NCI-H2107 treated with DMSO at 0.1 percent for 48 hours (cell line): ENCODE data around the gene CYP2R1.
"Not testable (repeated sequence)": the region's sequence is repeated elsewhere in the genome, so short reads cannot be mapped to it uniquely, and the experiment has no call there.

ENCODE experiments used
- DNase-seq: peaks from one replicate; lab custom pipeline; 2025; ENCODE audit not compliant: unreplicated experiment; lab: John Stamatoyannopoulos, UW

Gene CYP2R1

DNA sequence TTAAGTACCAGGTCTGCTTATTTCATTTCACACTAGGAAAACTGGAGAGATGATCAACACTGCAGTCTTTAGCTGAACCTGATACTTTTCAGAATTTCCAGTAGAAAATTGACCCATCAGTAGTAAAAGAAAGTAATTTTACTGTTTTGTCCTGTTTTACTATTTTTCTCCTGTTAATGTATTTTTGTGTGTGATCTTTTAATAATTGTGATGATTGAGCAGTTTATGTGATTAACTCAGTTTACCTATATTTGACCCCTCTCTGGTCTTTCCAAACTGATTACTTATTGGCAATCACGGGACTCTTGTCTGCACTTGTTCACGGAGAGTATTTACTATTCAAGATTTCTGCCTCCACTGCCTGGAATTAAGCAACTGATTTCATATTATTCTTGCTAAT lies 546 bp upstream of the CYP2R1 start:
- no peak for DNase-seq

GRCh38 chr11:14891143-14892035 lies 642 bp downstream of the CYP2R1 start:
- DNase-seq, result peak; percentile 68

- no peak for DNase-seq
Observed at GRCh38 chr11:14886513-14886912, 5.5 kb downstream of the CYP2R1 start.

DNA sequence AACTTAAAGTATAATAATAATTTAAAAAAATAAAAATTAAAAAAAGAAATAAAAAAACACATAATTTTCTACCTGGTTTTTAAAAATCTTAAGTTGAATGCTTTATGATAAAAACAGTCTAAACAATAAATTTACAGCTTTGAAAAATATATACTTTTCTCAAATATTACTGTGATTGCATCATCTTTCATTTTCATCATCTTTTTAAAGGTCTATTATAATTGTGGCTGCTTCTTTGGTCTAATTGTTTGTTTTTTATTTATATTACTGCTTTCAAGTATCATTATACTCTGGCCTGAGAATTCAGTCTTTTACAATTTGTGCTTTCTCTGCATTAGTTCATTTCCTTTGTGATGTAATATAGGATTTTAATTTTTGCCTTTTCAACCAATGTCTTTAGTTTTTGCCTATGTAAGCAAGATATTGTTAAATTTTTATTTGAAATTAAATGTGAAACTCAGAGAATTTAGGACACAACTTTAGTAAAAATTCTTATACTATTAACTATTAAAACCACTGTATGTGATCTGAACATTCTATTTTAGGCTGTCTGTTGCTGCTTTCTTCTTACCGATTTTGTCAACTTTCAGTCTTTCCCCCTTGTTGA lies 7.3 kb downstream of the CYP2R1 start:
- DNase-seq, result no peak

DNA sequence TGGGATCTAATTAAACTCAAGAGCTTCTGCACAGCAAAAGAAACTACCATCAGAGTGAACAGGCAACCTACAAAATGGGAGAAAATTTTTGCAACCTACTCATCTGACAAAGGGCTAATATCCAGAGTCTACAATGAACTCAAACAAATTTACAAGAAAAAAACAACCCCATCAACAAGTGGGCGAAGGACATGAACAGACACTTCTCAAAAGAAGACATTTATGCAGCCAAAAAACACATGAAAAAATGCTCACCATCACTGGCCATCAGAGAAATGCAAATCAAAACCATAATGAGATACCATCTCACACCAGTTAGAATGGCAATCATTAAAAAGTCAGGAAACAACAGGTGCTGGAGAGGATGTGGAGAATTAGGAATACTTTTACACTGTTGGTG lies 8.3 kb downstream of the CYP2R1 start:
- not testable (repeated sequence) for DNase-seq

DNA sequence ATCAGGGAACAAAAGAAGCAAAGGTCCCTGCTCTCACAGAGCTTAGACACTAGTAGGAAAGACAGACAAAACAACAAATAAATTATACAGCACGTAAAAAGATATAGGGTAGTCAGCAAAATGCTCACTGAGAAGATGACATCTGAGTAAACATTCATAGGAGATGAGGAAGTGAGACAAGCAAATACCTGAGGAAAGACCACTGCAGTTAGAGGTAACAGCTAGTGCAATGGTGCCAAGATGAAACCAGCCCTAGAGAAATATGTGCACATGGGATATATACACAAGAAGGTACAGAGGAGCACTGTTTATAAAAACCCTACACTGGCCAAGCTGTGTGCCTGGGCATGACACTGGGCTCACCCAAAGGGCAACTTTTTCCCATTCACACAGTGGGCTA lies 9.8 kb downstream of the CYP2R1 start:
- DNase-seq, result no peak

DNA sequence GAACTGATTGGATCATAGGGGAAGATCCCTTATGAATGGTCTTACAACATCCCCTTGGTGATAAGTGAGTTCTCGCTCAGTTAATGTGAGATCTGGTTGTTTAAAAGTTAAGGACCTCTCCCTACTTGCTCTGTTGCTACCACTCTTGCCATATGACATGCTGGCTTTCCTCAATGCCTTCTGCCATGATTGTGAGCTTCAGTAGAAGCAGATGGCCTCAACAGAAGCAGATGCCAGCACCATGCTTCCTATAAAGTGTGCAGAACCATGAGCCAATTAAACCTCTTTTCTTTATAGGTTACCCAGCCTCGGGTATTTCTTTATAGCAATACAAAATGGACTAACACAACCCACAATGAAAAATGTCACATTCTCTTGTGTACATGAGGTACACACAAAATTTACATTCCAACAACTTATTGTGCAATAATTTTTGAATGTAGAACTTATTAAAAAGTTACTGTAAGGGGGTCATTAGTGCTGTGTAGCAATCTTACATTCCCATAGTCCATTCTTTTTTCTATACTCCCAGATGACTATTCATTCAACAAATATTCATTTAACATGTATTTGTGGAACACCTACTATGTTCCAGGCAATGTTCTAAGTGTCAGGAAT lies 10.3 kb downstream of the CYP2R1 start:
- DNase-seq, result no peak

GRCh38 chr11:14875163-14875562 lies 16.9 kb downstream of the CYP2R1 start:
- DNase-seq, result no peak

DNA sequence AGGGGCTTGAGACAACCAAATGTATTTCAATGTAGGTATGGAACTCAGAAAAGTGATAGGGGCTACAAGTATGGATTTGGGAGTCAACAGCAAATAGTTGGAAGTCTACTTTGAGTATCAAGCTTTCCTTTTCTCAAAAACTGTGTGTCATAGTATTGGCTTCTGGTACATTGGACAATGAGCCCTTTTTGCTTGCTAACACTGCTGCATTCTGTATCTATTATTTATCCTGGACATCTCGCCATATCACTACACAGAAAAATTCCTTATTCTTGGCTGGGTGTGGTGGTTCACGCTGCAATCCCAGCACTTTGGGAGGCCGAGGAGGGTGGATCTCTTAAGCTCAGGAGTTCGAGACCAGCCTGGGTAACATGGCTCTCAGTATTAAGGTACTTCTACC lies 18.4 kb downstream of the CYP2R1 start:
- no peak for DNase-seq

- DNase-seq, result no peak
Observed at GRCh38 chr11:14872032-14872431, 20.0 kb downstream of the CYP2R1 start.

DNA sequence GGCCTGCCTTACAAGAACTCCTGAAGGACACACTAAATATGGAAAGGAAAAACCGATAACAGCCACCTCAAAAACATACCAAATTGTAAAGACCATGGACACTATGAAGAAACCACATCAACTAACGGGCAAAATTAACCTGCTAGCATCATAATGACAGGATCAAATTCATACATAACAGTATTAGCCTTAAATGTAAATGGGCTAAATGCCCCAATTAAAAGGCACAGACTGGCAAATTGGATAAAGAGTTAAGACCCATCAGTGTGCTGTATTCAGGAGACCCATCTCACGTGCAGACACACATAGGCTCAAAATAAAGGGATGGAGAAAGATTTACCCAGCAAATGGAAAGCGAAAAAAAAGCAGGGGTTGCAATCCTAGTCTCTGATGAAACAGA lies 28.3 kb downstream of the CYP2R1 start:
- not testable (repeated sequence) for DNase-seq

DNA sequence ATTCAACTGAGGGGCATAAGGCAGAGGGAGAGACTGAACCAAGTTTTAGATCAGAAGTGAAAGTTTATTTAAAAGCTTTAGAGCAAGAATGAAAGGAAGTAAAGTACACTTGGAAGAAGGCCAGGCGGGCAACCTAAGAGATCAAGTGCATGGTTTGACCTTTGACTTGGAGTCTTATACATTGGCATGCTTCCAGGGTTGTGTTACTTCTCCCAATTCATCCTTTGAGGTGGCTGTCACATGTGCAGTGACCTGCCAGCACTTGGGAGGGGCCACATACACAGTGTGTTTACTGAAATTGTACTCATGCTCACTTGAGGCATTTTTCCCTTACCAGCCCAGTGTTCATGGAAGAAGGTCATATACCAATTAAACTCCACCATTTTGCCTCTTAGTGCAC lies 30.4 kb downstream of the CYP2R1 start:
- DNase-seq, result no peak

- DNase-seq, result no peak
Observed at GRCh38 chr11:14860511-14860910, 31.5 kb downstream of the CYP2R1 start.

GRCh38 chr11:14858404-14858803 lies 33.6 kb downstream of the CYP2R1 start:
- DNase-seq, result no peak

DNA sequence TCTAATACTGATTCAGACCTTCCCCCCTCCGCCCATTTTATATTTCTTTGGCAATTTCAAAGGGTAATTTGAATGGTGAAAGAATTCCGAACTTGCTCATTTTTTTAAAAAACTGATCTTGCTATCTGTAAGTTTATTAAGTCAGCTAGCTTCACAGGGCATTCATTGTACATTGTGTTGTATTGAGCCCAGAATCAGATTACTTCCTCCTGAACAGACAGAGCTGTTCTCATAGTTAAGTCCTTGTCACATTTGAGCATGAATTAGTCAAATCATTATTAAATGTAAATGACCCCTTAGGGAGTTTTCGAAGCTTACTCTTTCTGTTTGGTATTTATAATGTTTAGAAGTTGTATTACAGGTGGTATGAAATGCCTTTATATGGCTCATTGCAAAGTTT lies 34.4 kb downstream of the CYP2R1 start:
- DNase-seq, result no peak

GRCh38 chr11:14855890-14856289 lies 36.1 kb downstream of the CYP2R1 start:
- no peak for DNase-seq

DNA sequence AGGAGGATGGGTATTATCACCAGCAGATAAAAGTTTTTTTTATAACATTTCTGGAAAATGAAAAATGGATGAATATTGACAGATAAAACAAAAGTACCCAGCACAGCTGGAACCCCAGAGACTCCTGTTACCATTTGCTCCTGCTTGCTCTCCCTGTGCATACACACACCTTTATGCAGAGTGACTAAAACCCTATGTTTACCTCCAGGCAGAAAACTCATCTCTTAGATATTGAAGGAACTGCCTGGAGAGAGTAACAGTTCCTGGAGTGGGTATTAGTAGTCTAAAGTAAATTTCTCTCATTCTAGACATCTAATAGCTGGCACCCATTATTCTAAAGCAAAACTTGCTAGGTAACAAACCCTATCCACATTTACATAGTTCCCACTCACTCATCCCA lies 38.0 kb downstream of the CYP2R1 start:
- DNase-seq, result no peak

- DNase-seq, result peak; percentile 13
Observed at GRCh38 chr11:14852571-14853177, 39.4 kb downstream of the CYP2R1 start.

- no peak for DNase-seq
Observed at GRCh38 chr11:14842002-14842401, 50.0 kb downstream of the CYP2R1 start.

DNA sequence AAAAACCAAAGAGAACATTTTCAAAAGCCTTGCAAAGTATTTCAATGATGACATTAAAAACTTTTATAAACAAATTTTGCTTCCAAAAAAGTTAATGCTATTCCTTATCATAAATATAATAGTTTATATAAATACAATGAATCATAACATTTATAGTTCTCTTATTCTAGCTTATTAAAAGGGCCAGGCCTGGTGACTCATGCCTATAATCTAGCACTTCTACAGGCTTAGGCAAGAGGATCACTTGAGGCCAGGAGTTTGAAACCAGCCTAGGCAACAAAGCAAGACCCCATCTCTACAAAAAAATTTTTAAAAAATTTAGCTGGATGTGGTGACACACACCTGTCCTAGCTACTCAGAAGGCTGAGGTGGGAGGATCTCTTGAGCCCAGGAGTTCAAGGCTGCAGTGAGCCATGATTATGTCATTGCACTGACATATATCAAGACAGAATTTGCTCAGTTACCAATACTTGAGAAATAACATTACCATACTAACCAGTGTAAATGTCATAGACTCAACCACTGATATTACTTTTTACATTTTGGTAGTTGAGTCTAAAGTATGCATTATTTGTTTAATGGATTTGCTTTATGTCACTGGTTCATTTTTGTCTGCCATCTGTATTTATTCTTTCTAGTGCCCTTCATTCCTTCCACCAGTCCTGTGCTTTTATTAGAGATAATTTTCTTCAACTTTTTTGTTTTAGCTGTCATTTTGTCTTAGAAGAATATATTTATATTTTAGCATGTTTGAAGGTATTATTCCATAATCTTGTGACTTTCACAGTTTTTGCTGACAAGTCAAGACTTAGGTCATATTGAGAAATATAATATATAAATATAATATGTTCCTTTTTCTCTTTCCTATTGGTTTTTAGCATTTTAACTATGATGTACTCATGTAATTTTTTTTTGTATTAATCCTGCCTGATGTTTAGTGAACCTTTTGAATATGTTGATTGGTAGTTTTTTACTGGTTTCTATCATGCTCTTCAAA lies 56.2 kb downstream of the CYP2R1 start:
- no peak for DNase-seq
